Esophagus squamous epithelium (tissue), 5 donors: ENCODE measurements around the gene CACNA2D3. TPM values are rescaled to one million over a fixed set of nuclear protein-coding genes. Genes with fewer than 3 reads are reported as not detected.

Experiments used
- DNase-seq: peaks from one replicate; lab custom pipeline; 2025; lab: John Stamatoyannopoulos, UW
- H3K27ac ChIP-seq, 4 donors: fragments of 200-600 bp; sonication (generic); one replicate each; pipeline ENCODE4 v1.5.1; 2016 to 2019; ENCODE audit warnings: mild to moderate bottlenecking in 1 of 4
- H3K27me3 ChIP-seq, 4 donors: fragments of 200-600 bp; sonication (generic); 1 replicate in 3 of 4; 2 replicates in 1 of 4; pipeline versions ENCODE4 v1.5.1 to v1.6.0; 2017 to 2021; ENCODE audit warnings: antibody characterized with exemption in 1 of 4
- H3K36me3 ChIP-seq, 3 donors: fragments of 200-600 bp; sonication (generic); one replicate each; pipeline ENCODE4 v1.5.1; 2016 to 2019
- H3K4me1 ChIP-seq, 3 donors: fragments of 200-600 bp; sonication (generic); one replicate each; pipeline ENCODE4 v1.5.1; 2017 to 2019
- H3K4me3 ChIP-seq, 4 donors: fragments of 200-600 bp; sonication (generic); 1 replicate in 3 of 4; 2 replicates in 1 of 4; pipeline ENCODE4 v1.5.1; 2016 to 2019; ENCODE audit warnings: mild to moderate bottlenecking in 2 of 4, moderate library complexity in 1 of 4
- H3K9me3 ChIP-seq, 3 donors: fragments of 200-600 bp; sonication (generic); one replicate each; pipeline ENCODE4 v1.5.1; 2016 to 2019
- CTCF ChIP-seq, 6 experiments: fragments of 450-650 bp in 4 of 6; fragments of 200-600 bp in 2 of 6; sonication (generic) in 2 of 6; IDR thresholded peaks; one replicate each; pipeline ENCODE4 v1.5.1; 2016 to 2019; ENCODE audit warnings: antibody characterized with exemption in 6 of 6, mild to moderate bottlenecking in 4 of 6, moderate library complexity in 4 of 6
- POLR2A ChIP-seq, 4 donors: fragments of 450-650 bp; IDR thresholded peaks; one replicate each; pipeline ENCODE4 v1.6.1; 2017; ENCODE audit warnings: antibody characterized with exemption in 4 of 4, mild to moderate bottlenecking in 4 of 4, moderate library complexity in 3 of 4
- WGBS, 2 donors: methylation state at CpG; one replicate each; pipeline ENCODE4 v1.1.5; 2018; 5-methylcytosine and 5-hydroxymethylcytosine counted together
- intact Hi-C: fragments of 100-400 bp; cut with DNase I; formaldehyde crosslinking; loops from one replicate; pipeline ENCODE4 v1.15.0; 2022
- total RNA-seq, 4 donors: library from RNA; depleted of rRNA; stranded (reverse); fragments of >200 nt; gene quantifications; one replicate each; pipeline ENCODE4 v1.1.0, GENCODE V29; 2016
- donor health status: DM: yes; HTN: yes; CAD: no.

CACNA2D3 gene
- total RNA-seq, 4 donors from 2014 or later: 1.2 to 7.1 (median 5.1) TPM

GRCh38 chr3:54294214-54294613, 171.9 kb downstream of the CACNA2D3 start:
- DNase-seq: no peak
- Histone ChIP-seq H3K4me3 (no peak overlapping the region), H3K4me1 (no peaks in the 10 kb centered on the region), H3K27ac (no peak overlapping the region), H3K36me3 (no peaks in the 10 kb centered on the region), H3K27me3 (no peaks in the 10 kb centered on the region), H3K9me3 (no peaks in the 10 kb centered on the region)
- no peak for TF ChIP-seq POLR2A (IDR thresholded peaks at IDR 0.05)
- TF ChIP-seq CTCF (IDR thresholded peaks at IDR 0.05): no peak
- intact Hi-C loops: no loop called here
- WGBS, 2 donors: 62% methylated on average over 4 of the region's 4 CpGs

- H3K36me3 ChIP-seq: no peaks in the 10 kb centered on the region
- intact Hi-C loops: no loop called here
These were observed 174.2 kb downstream of the CACNA2D3 start for GRCh38 chr3:54296531-54296930.

GRCh38 chr3:54299169-54299935, 177.0 kb downstream of the CACNA2D3 start:
- intact Hi-C loops: no loop called here
- Histone ChIP-seq H3K36me3 (no peaks in the 10 kb centered on the region), H3K4me3 (no peak overlapping the region), H3K4me1 (no peaks in the 10 kb centered on the region), H3K27ac (no peak overlapping the region), H3K9me3 (no peaks in the 10 kb centered on the region), H3K27me3 (no peaks in the 10 kb centered on the region)
- 30 to 55% methylated on average over 12 to 13 of the region's 13 CpGs for WGBS, 2 donors
- DNase-seq: no peak
- TF ChIP-seq CTCF (IDR thresholded peaks at IDR 0.05) (no peak), POLR2A (IDR thresholded peaks at IDR 0.05) (no peak)

More at GRCh38 chr3:54296531-54296930, 174.2 kb downstream of the CACNA2D3 start:
- no peak overlapping the region for H3K4me3 ChIP-seq
- no peak for TF ChIP-seq CTCF (IDR thresholded peaks at IDR 0.05)
- no peak for TF ChIP-seq POLR2A (IDR thresholded peaks at IDR 0.05)
- no peaks in the 10 kb centered on the region for H3K4me1 ChIP-seq
- DNase-seq: no peak
- no peaks in the 10 kb centered on the region for H3K9me3 ChIP-seq
- H3K27me3 ChIP-seq: no peaks in the 10 kb centered on the region
- 69 to 77% methylated on average over 8 of the region's 8 CpGs for WGBS, 2 donors
- H3K27ac ChIP-seq: no peak overlapping the region

GRCh38 chr3:54303517-54304375, 181.4 kb downstream of the CACNA2D3 start:
- intact Hi-C loops: no loop called here

More at GRCh38 chr3:54303517-54304375, 181.4 kb downstream of the CACNA2D3 start:
- Histone ChIP-seq H3K4me3 (no peak overlapping the region), H3K27ac (no peak overlapping the region), H3K9me3 (no peaks in the 10 kb centered on the region), H3K27me3 (no peaks in the 10 kb centered on the region), H3K4me1 (no peaks in the 10 kb centered on the region), H3K36me3 (no peaks in the 10 kb centered on the region)
- no peak for DNase-seq
- TF ChIP-seq CTCF (IDR thresholded peaks at IDR 0.05): no peak
- 80 to 82% methylated on average over 6 to 7 of the region's 7 CpGs for WGBS, 2 donors
